ENCODE results near the gene SHISA6. TPM values are rescaled to one million over a fixed set of nuclear protein-coding genes. Genes with fewer than 3 reads are reported as not detected.

SHISA6 gene
- total RNA-seq, 2 donors from 2014 or later, result 6.7 to 14.4 TPM

DNA sequence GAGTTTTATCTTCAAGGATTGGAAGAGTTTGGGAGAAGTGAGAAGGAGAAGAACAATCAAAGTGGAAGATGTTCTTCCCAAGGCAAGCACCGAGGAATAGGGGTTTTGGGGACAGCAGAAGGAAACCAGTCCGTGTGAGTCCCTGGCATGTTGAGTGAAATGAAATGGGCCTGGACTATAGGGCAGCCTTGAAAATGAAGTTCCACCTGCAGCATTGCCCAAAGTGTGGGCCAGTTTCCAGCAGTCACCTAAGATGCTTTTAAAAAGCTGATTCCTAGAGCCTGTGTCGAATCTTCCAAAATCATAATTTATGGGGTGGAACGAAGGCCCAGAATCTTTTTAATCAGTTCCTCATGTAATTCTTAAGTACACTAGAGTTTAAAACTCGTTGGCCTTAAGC lies 297.4 kb downstream of the SHISA6 start:
- DNase-seq, result peak; percentile 17
- Mint-ChIP-seq H3K4me3 (no peak overlapping the region), H3K36me3 (ENCODE audit: low read depth) (no peaks in the 10 kb centered on the region)

DNA sequence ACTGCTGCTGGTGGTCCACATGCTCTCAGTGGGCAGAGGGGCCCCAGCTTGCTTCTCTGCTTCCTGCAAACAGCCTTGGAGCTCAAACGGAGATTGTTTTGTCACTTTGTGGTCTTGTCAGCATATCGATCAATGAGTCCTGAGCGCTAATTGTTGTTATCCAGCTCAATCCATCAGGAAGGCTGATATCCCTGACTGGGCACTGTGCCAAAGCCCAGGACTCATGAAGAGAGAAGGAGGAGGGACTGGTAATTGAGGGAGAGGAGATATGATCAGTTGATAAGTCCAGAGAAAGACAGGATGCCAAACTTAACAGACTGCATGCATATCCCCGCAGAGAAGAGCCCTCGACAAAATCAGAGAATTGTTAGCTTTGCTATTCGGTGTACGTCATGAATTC lies 298.6 kb downstream of the SHISA6 start:
- DNase-seq, result peak; percentile 41
- peaks cover 9% of the 10 kb centered on the region for H3K4me1 Mint-ChIP-seq
- H3K9me3 Mint-ChIP-seq, result peaks cover 15% of the 10 kb centered on the region
- no peaks in the 10 kb centered on the region for H3K27me3 ChIP-seq (ENCODE audit: control insufficient read depth, insufficient read depth, low read length, poor library complexity, severe bottlenecking)
- no peak overlapping the region for H3K4me3 ChIP-seq (ENCODE audit: low read length)
- TF ChIP-seq, protein P1, sequence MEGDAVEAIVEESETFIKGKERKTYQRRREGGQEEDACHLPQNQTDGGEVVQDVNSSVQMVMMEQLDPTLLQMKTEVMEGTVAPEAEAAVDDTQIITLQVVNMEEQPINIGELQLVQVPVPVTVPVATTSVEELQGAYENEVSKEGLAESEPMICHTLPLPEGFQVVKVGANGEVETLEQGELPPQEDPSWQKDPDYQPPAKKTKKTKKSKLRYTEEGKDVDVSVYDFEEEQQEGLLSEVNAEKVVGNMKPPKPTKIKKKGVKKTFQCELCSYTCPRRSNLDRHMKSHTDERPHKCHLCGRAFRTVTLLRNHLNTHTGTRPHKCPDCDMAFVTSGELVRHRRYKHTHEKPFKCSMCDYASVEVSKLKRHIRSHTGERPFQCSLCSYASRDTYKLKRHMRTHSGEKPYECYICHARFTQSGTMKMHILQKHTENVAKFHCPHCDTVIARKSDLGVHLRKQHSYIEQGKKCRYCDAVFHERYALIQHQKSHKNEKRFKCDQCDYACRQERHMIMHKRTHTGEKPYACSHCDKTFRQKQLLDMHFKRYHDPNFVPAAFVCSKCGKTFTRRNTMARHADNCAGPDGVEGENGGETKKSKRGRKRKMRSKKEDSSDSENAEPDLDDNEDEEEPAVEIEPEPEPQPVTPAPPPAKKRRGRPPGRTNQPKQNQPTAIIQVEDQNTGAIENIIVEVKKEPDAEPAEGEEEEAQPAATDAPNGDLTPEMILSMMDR (conservative IDR thresholded peaks at IDR 0.05), result no peak
- H3K27me3 Mint-ChIP-seq (ENCODE audit: insufficient read depth), result no peaks in the 10 kb centered on the region
- H3K27ac ChIP-seq (ENCODE audit: low read depth, low read length), result no peak overlapping the region
- peaks cover 4% of the 10 kb centered on the region for H3K4me1 ChIP-seq (ENCODE audit: control insufficient read depth, insufficient read depth, low read length)
- H3K4me3 Mint-ChIP-seq, result no peak overlapping the region
- no peaks in the 10 kb centered on the region for H3K36me3 Mint-ChIP-seq (ENCODE audit: low read depth)
- no peaks in the 10 kb centered on the region for H3K36me3 ChIP-seq (ENCODE audit: control insufficient read depth, insufficient read depth, low read length)
- 92% methylated on average over 7 of the region's 7 CpGs for WGBS, 2 experiments (ENCODE audit: insufficient coverage in 1 of 2, insufficient read length in 1 of 2)
- peaks cover 4% of the 10 kb centered on the region for H3K9me3 ChIP-seq (ENCODE audit: control insufficient read depth, low read length)
- H3K27ac Mint-ChIP-seq, result no peak overlapping the region
- no peak overlapping the region for H3K9ac ChIP-seq (ENCODE audit: extremely low read depth, low read length, poor library complexity, severe bottlenecking)

More for the DNA sequence above, 297.4 kb downstream of the SHISA6 start:
- peaks cover 9% of the 10 kb centered on the region for H3K4me1 Mint-ChIP-seq
- Histone ChIP-seq H3K9ac (ENCODE audit: extremely low read depth, low read length, poor library complexity, severe bottlenecking) (no peak overlapping the region), H3K4me3 (ENCODE audit: low read length) (no peak overlapping the region), H3K27ac (ENCODE audit: low read depth, low read length) (no peak overlapping the region), H3K9me3 (ENCODE audit: control insufficient read depth, low read length) (peaks cover 4% of the 10 kb centered on the region), H3K4me1 (ENCODE audit: control insufficient read depth, insufficient read depth, low read length) (peaks cover 4% of the 10 kb centered on the region), H3K36me3 (ENCODE audit: control insufficient read depth, insufficient read depth, low read length) (no peaks in the 10 kb centered on the region), H3K27me3 (ENCODE audit: control insufficient read depth, insufficient read depth, low read length, poor library complexity, severe bottlenecking) (no peaks in the 10 kb centered on the region)
- WGBS, 2 experiments (ENCODE audit: insufficient coverage in 1 of 2, insufficient read length in 1 of 2), result 91 to 94% methylated on average over 5 of the region's 5 CpGs
- peaks cover 15% of the 10 kb centered on the region for H3K9me3 Mint-ChIP-seq
- TF ChIP-seq, protein P1 (conservative IDR thresholded peaks at IDR 0.05), result no peak
- H3K27ac Mint-ChIP-seq, result no peak overlapping the region
- H3K27me3 Mint-ChIP-seq (ENCODE audit: insufficient read depth), result no peaks in the 10 kb centered on the region

DNA sequence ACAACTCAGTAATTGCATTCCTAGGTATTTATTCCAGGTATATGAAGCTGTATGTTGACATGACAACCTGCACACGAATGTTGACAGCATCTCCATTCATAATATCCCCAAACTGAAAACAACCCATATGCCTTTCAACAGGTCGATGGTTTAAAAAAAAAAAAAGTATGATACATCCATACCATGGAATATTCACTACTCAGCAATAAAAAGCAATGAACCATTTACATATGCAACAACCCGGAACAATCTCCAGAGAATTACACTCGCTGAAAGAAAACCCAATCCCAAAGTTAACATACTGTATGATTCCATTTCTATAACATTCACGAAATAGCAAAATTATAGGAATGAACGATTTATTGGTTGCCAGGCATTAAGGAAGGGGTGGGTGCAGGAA lies 304.0 kb downstream of the SHISA6 start:
- H3K4me3 Mint-ChIP-seq, result no peak overlapping the region
- H3K27me3 Mint-ChIP-seq (ENCODE audit: insufficient read depth), result no peaks in the 10 kb centered on the region
- Histone ChIP-seq H3K27me3 (ENCODE audit: control insufficient read depth, insufficient read depth, low read length, poor library complexity, severe bottlenecking) (no peaks in the 10 kb centered on the region), H3K27ac (ENCODE audit: low read depth, low read length) (no peak overlapping the region), H3K4me1 (ENCODE audit: control insufficient read depth, insufficient read depth, low read length) (no peaks in the 10 kb centered on the region), H3K36me3 (ENCODE audit: control insufficient read depth, insufficient read depth, low read length) (no peaks in the 10 kb centered on the region), H3K4me3 (ENCODE audit: low read length) (no peak overlapping the region), H3K9ac (ENCODE audit: extremely low read depth, low read length, poor library complexity, severe bottlenecking) (no peak overlapping the region), H3K9me3 (ENCODE audit: control insufficient read depth, low read length) (peaks cover 4% of the 10 kb centered on the region)
- WGBS, 2 experiments (ENCODE audit: insufficient coverage in 1 of 2, insufficient read length in 1 of 2), result 92 to 93% methylated on average over 4 to 6 of the region's 6 CpGs
- no peaks in the 10 kb centered on the region for H3K4me1 Mint-ChIP-seq
- peaks cover 15% of the 10 kb centered on the region for H3K9me3 Mint-ChIP-seq
- TF ChIP-seq, protein P1 (conservative IDR thresholded peaks at IDR 0.05), result no peak
- no peak for DNase-seq
- no peaks in the 10 kb centered on the region for H3K36me3 Mint-ChIP-seq (ENCODE audit: low read depth)
- H3K27ac Mint-ChIP-seq, result no peak overlapping the region

Data from endodermal cell (in vitro differentiated cells).